Neutrophil (primary cell): Measurements from ENCODE around the gene LRRC49.
A peak's percentile ranks its signal among the peaks of the same experiment; 100 is the strongest.

Experiments
- H3K27ac ChIP-seq: fragments of 200-600 bp; sonication (generic); 2 replicates; pipeline ENCODE4 v1.5.1; 2016; ENCODE audit warnings: mild to moderate bottlenecking, moderate library complexity
- H3K27me3 ChIP-seq: fragments of 200-600 bp; sonication (generic); 2 replicates; pipeline ENCODE4 v1.6.0; 2016; ENCODE audit warnings: mild to moderate bottlenecking
- H3K36me3 ChIP-seq: fragments of 200-600 bp; sonication (generic); 2 replicates; pipeline ENCODE4 v1.5.1; 2017
- H3K4me1 ChIP-seq, 2 experiments: fragments of 200-600 bp in 1 of 2; sonication (generic) in 1 of 2; 1 replicate in 1 of 2; 2 replicates in 1 of 2; pipeline versions ENCODE4 v1.5.1 to v1.6.1; 2013 to 2016; ENCODE audit warnings: low read depth in 1 of 2, low read length in 1 of 2, mild to moderate bottlenecking in 1 of 2, moderate library complexity in 1 of 2; ENCODE audit not compliant: control insufficient read depth in 1 of 2, insufficient read depth in 1 of 2
- H3K4me3 ChIP-seq, 2 experiments: fragments of 200-600 bp in 1 of 2; sonication (generic) in 1 of 2; 1 replicate in 1 of 2; 2 replicates in 1 of 2; pipeline ENCODE4 v1.5.1; 2013 to 2016; ENCODE audit warnings: low read depth in 1 of 2, low read length in 1 of 2, mild to moderate bottlenecking in 1 of 2, moderate library complexity in 1 of 2
- H3K9me3 ChIP-seq: fragments of 200-600 bp; sonication (generic); 2 replicates; pipeline ENCODE4 v1.5.1; 2016
- TF ChIP-seq, protein P1 (sequence below): fragments of 200-600 bp; sonication (generic); IDR thresholded peaks from 2 replicates; pipeline ENCODE4 v1.5.1; 2016; ENCODE audit warnings: antibody characterized with exemption

The LRRC49 gene

DNA sequence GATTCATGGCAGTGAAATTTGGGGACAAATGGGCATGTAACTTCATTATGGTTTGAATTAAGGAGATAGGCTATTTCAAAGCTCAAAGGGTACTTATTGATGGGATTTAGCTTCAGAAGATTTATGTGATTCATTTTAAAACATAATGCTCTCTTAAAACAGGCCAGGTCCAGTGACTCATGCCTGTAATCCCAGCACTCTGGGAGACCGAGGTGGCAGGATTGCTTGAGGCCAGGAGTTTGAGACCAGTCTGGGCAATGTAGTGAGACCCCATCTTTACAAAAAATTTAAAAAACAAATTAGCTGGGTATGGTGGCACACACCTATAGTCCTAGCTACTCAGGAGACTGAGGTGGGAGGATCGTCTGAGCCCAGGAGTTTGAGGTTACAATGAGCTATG lies 11.8 kb upstream of the LRRC49 start:
- no peaks in the 10 kb centered on the region for H3K36me3 ChIP-seq
- H3K27me3 ChIP-seq = peaks cover 14% of the 10 kb centered on the region
- TF ChIP-seq, protein P1, sequence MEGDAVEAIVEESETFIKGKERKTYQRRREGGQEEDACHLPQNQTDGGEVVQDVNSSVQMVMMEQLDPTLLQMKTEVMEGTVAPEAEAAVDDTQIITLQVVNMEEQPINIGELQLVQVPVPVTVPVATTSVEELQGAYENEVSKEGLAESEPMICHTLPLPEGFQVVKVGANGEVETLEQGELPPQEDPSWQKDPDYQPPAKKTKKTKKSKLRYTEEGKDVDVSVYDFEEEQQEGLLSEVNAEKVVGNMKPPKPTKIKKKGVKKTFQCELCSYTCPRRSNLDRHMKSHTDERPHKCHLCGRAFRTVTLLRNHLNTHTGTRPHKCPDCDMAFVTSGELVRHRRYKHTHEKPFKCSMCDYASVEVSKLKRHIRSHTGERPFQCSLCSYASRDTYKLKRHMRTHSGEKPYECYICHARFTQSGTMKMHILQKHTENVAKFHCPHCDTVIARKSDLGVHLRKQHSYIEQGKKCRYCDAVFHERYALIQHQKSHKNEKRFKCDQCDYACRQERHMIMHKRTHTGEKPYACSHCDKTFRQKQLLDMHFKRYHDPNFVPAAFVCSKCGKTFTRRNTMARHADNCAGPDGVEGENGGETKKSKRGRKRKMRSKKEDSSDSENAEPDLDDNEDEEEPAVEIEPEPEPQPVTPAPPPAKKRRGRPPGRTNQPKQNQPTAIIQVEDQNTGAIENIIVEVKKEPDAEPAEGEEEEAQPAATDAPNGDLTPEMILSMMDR = no peak
- H3K4me3 ChIP-seq = no peak overlapping the region
- no peaks in the 10 kb centered on the region for H3K4me1 ChIP-seq
- H3K27ac ChIP-seq = no peak overlapping the region
- no peaks in the 10 kb centered on the region for H3K9me3 ChIP-seq

DNA sequence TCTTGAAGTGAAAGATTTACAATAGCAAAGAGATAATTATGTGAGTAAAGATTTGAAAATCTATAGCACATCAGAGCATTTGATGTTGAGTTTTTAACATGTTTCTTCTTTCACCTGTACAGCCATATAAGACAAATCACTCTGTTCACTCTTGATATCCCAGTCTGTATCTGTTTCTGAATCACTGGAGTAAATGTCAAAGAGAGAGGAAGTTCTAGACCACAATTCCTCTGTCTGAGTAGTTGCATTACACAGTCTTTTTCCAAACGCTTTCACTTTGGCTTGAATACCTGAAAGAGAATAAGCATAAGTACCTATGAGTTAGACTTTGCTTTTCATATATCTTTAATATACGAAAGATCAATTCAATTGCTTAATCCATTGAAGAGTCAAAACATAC lies 10.3 kb upstream of the LRRC49 start:
- TF ChIP-seq, protein P1 = no peak
- H3K9me3 ChIP-seq = no peaks in the 10 kb centered on the region
- H3K4me1 ChIP-seq = no peaks in the 10 kb centered on the region

DNA sequence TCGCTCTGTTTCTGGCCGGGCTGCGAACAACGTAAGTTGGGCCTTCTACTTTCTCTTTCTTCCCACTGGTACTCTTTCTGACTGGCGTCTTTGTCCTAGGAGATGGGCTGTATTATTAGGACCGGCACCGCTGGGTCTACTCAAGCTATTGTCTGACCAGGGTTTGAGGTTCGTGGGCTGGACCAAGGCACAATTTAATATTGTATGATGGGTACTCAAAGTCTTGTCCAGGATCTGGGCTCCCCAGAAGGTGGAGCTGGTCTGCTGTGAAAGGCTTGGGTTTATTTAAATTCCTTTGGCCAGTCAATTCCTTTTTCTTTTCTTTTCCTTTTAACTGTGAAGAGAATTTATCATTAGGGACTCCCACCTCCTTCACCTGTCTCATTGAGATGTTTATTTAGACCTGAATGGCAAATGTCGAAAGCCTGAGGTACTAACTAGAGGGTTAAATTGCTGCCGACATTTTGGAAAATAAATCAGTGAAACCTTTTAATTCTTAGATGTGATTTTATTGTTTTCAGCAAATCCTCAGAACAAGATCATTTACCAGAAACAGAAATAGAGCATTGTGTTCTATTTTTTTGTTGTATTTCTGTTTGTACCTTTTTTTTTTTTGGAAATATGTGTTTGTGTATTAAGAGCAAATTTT lies 410 bp downstream of the LRRC49 start:
- peaks cover 71% of the 10 kb centered on the region for H3K27me3 ChIP-seq
- no peaks in the 10 kb centered on the region for H3K36me3 ChIP-seq
- TF ChIP-seq, protein P1 = no peak
- H3K9me3 ChIP-seq = no peaks in the 10 kb centered on the region
- H3K4me3 ChIP-seq = peak overlapping the region; percentile 35 to 51
- no peak overlapping the region for H3K27ac ChIP-seq
- H3K4me1 ChIP-seq = peaks cover 14 to 15% of the 10 kb centered on the region in 2 experiments

More for the DNA sequence above, 10.3 kb upstream of the LRRC49 start:
- H3K27ac ChIP-seq = no peak overlapping the region
- no peak overlapping the region for H3K4me3 ChIP-seq
- H3K27me3 ChIP-seq = peaks cover 10% of the 10 kb centered on the region
- no peaks in the 10 kb centered on the region for H3K36me3 ChIP-seq

DNA sequence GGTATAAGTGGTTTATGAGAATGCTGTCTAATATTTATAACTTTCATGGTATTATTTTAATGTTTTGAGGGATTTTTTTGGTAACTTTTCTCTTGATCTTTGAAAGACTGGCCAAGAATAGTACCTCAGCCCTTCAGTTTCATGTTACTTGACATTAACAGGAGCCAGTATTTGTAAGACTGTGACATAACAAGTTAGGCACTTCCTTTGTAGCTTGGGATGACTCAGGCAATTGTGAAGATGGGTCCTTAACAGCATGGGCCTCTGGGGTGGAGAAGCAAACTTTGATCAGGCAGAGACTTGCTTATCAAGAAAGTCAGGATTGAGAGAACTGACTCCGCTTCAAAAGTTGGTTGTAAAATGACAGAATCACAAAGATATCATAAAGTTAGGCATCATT lies 9.5 kb downstream of the LRRC49 start:
- TF ChIP-seq, protein P1 = no peak
- Histone ChIP-seq H3K27ac (no peak overlapping the region), H3K9me3 (peaks cover 4% of the 10 kb centered on the region), H3K4me1 (no peaks in the 10 kb centered on the region), H3K4me3 (no peak overlapping the region), H3K36me3 (no peaks in the 10 kb centered on the region), H3K27me3 (no peaks in the 10 kb centered on the region)

DNA sequence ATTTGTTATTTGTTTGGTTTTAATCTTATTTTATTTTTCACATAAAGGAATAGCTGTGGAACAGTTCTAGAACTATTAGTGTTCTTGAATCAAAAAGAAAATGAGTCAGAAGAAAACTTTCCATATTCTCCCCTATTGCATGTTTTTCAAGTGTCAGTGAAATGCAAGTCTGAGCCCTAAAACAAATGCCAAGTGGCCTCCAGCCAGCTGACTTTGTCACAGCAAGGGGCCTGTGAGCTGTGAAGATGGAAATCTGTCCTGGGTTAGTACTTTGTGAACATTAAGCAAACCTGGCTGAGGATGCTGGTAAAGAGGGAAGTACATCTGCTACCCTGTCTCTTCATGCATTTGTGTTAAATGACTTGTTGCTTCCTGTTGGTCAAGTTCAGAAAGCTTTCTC lies 14.2 kb downstream of the LRRC49 start:
- Histone ChIP-seq H3K36me3 (no peaks in the 10 kb centered on the region), H3K27me3 (no peaks in the 10 kb centered on the region), H3K27ac (no peak overlapping the region), H3K4me3 (no peak overlapping the region), H3K9me3 (peaks cover 15% of the 10 kb centered on the region), H3K4me1 (no peaks in the 10 kb centered on the region)
- TF ChIP-seq, protein P1 = no peak
